Mesendoderm (in vitro differentiated cells): ENCODE data around the gene AKNA.

Experiments
- DNase-seq: peaks from one replicate; pipeline ENCODE4 v3.0.0; 2013
- H2AK5ac ChIP-seq: 2 replicates; pipeline ENCODE4 v1.6.1; 2013; ENCODE audit warnings: low read length, inconsistent platforms
- H2BK120ac ChIP-seq: 2 replicates; pipeline ENCODE4 v1.6.1; 2013; ENCODE audit warnings: low read depth, mild to moderate bottlenecking, low read length, moderate library complexity, mixed read lengths
- H2BK15ac ChIP-seq: replicated peaks from 2 replicates; pipeline ENCODE4 v1.6.1; 2013; ENCODE audit warnings: low read depth, mild to moderate bottlenecking, moderate library complexity
- H2BK5ac ChIP-seq: 2 replicates; pipeline ENCODE4 v1.6.1; 2013; ENCODE audit warnings: low read length, inconsistent platforms
- H3K18ac ChIP-seq: 2 replicates; pipeline ENCODE4 v1.6.1; 2013; ENCODE audit warnings: mild to moderate bottlenecking, low read length, mixed read lengths
- H3K23ac ChIP-seq: one replicate; pipeline ENCODE4 v1.6.1; 2013; ENCODE audit warnings: low read length
- H3K27ac ChIP-seq: 2 replicates; pipeline ENCODE4 v1.5.1; 2013; ENCODE audit warnings: low read depth, mild to moderate bottlenecking, inconsistent platforms, low read length, moderate library complexity
- H3K27me3 ChIP-seq: 2 replicates; pipeline ENCODE4 v1.6.1; 2013; ENCODE audit warnings: low read length, control low read depth, mild to moderate bottlenecking, inconsistent platforms; ENCODE audit not compliant: insufficient read depth, poor library complexity
- H3K36me3 ChIP-seq: 2 replicates; pipeline ENCODE4 v1.6.1; 2013; ENCODE audit warnings: low read length, inconsistent platforms; ENCODE audit not compliant: control insufficient read depth, insufficient read depth
- H3K4ac ChIP-seq: one replicate; pipeline ENCODE4 v1.6.1; 2013; ENCODE audit warnings: low read depth, mild to moderate bottlenecking, low read length, moderate library complexity
- H3K4me1 ChIP-seq: 2 replicates; pipeline ENCODE4 v1.6.1; 2013; ENCODE audit warnings: low read depth, low read length, inconsistent platforms; ENCODE audit not compliant: control insufficient read depth
- H3K4me2 ChIP-seq: 2 replicates; pipeline ENCODE4 v1.6.1; 2013; ENCODE audit warnings: low read length
- H3K4me3 ChIP-seq: 2 replicates; pipeline ENCODE4 v1.5.1; 2013; ENCODE audit warnings: mild to moderate bottlenecking, low read length
- H3K56ac ChIP-seq: one replicate; pipeline ENCODE4 v1.6.1; 2013; ENCODE audit warnings: low read length
- H3K79me1 ChIP-seq: 2 replicates; pipeline ENCODE4 v1.6.1; 2013; ENCODE audit warnings: low read length, inconsistent platforms
- H3K79me2 ChIP-seq: 2 replicates; pipeline ENCODE4 v1.6.1; 2013; ENCODE audit warnings: mild to moderate bottlenecking, low read length; ENCODE audit not compliant: control insufficient read depth, insufficient read depth
- H3K9ac ChIP-seq: 2 replicates; pipeline ENCODE4 v1.6.1; 2013; ENCODE audit warnings: low read length, inconsistent platforms
- H4K5ac ChIP-seq: one replicate; pipeline ENCODE4 v1.6.1; 2013; ENCODE audit warnings: low read length
- H4K8ac ChIP-seq: one replicate; pipeline ENCODE4 v1.6.1; 2013; ENCODE audit warnings: low read depth, mild to moderate bottlenecking, control low read depth, low read length, moderate library complexity
- WGBS: extraction: QIAGEN DNeasy Blood & Tissue Kit; methylation state at CpG from one replicate; pipeline ENCODE4 v1.1.7; 2013; ENCODE audit warnings: low lambda C conversion rate, missing lambda C conversion rate; ENCODE audit not compliant: insufficient coverage; ENCODE audit errors: extremely low coverage; 5-methylcytosine and 5-hydroxymethylcytosine counted together

Gene AKNA

GRCh38 chr9:114301798-114302565 lies 85.8 kb downstream of the AKNA start:
- no CpG with 5 or more reads among the region's 15 CpGs for WGBS
- no peaks in the 10 kb centered on the region for H3K79me2 ChIP-seq
- no peak overlapping the region for H4K5ac ChIP-seq
- H3K4me3 ChIP-seq = no peak overlapping the region
- no peak overlapping the region for H3K4ac ChIP-seq
- no peak overlapping the region for H3K9ac ChIP-seq
- H3K4me2 ChIP-seq = no peak overlapping the region
- H3K56ac ChIP-seq = no peak overlapping the region
- H2BK120ac ChIP-seq = no peak overlapping the region
- no peak overlapping the region for H2BK5ac ChIP-seq
- no peak overlapping the region for H4K8ac ChIP-seq
- H3K79me1 ChIP-seq = no peaks in the 10 kb centered on the region
- no peak overlapping the region for H2AK5ac ChIP-seq
- no peaks in the 10 kb centered on the region for H3K4me1 ChIP-seq
- no peaks in the 10 kb centered on the region for H3K36me3 ChIP-seq
- no peak overlapping the region for H3K18ac ChIP-seq
- H3K23ac ChIP-seq = no peak overlapping the region
- no peaks in the 10 kb centered on the region for H3K27me3 ChIP-seq
- DNase-seq = no peak
- no peak overlapping the region for H2BK15ac ChIP-seq
- no peak overlapping the region for H3K27ac ChIP-seq

- Histone ChIP-seq H3K4ac (no peak overlapping the region), H3K56ac (no peak overlapping the region), H2AK5ac (no peak overlapping the region), H3K23ac (no peak overlapping the region), H3K9ac (no peak overlapping the region), H3K27me3 (no peaks in the 10 kb centered on the region), H2BK15ac (no peak overlapping the region), H3K79me2 (no peaks in the 10 kb centered on the region), H3K4me3 (no peak overlapping the region), H3K36me3 (no peaks in the 10 kb centered on the region), H4K8ac (no peak overlapping the region), H3K79me1 (no peaks in the 10 kb centered on the region), H3K27ac (no peak overlapping the region), H4K5ac (no peak overlapping the region), H3K4me1 (no peaks in the 10 kb centered on the region), H2BK120ac (no peak overlapping the region), H3K18ac (no peak overlapping the region), H3K4me2 (no peak overlapping the region), H2BK5ac (no peak overlapping the region)
- no CpG with 5 or more reads among the region's 31 CpGs for WGBS
- no peak for DNase-seq
Observed at GRCh38 chr9:114300846-114301797, 86.7 kb downstream of the AKNA start.

- no peak overlapping the region for H3K18ac ChIP-seq
- no peaks in the 10 kb centered on the region for H3K36me3 ChIP-seq
- no peak overlapping the region for H2BK15ac ChIP-seq
- H3K4ac ChIP-seq = no peak overlapping the region
- H2AK5ac ChIP-seq = no peak overlapping the region
- H3K9ac ChIP-seq = no peak overlapping the region
- H4K8ac ChIP-seq = no peak overlapping the region
- H2BK120ac ChIP-seq = no peak overlapping the region
- no peak overlapping the region for H3K4me3 ChIP-seq
- WGBS = no CpG with 5 or more reads among the region's 4 CpGs
- no peaks in the 10 kb centered on the region for H3K4me1 ChIP-seq
- H2BK5ac ChIP-seq = no peak overlapping the region
- no peaks in the 10 kb centered on the region for H3K79me2 ChIP-seq
- H3K23ac ChIP-seq = no peak overlapping the region
- DNase-seq = no peak
- H3K27me3 ChIP-seq = no peaks in the 10 kb centered on the region
- no peak overlapping the region for H3K4me2 ChIP-seq
- H3K79me1 ChIP-seq = no peaks in the 10 kb centered on the region
- no peak overlapping the region for H4K5ac ChIP-seq
- H3K27ac ChIP-seq = no peak overlapping the region
- H3K56ac ChIP-seq = no peak overlapping the region
Observed at GRCh38 chr9:114300153-114300845, 87.5 kb downstream of the AKNA start.

GRCh38 chr9:114299286-114300152 lies 88.3 kb downstream of the AKNA start:
- H3K27ac ChIP-seq = no peak overlapping the region
- H4K8ac ChIP-seq = no peak overlapping the region
- no peak overlapping the region for H3K56ac ChIP-seq
- H3K23ac ChIP-seq = no peak overlapping the region
- no peak overlapping the region for H2BK5ac ChIP-seq
- no peak overlapping the region for H3K4ac ChIP-seq
- H3K4me1 ChIP-seq = no peaks in the 10 kb centered on the region
- no peak overlapping the region for H3K9ac ChIP-seq
- no peak overlapping the region for H3K4me3 ChIP-seq
- H2BK15ac ChIP-seq = no peak overlapping the region
- H3K79me1 ChIP-seq = no peaks in the 10 kb centered on the region
- no peak overlapping the region for H3K18ac ChIP-seq
- no peaks in the 10 kb centered on the region for H3K79me2 ChIP-seq
- H2BK120ac ChIP-seq = no peak overlapping the region
- no peak overlapping the region for H2AK5ac ChIP-seq
- H3K36me3 ChIP-seq = no peaks in the 10 kb centered on the region
- H3K4me2 ChIP-seq = no peak overlapping the region
- no peak for DNase-seq
- no peaks in the 10 kb centered on the region for H3K27me3 ChIP-seq
- H4K5ac ChIP-seq = no peak overlapping the region
- WGBS = no CpG with 5 or more reads among the region's 15 CpGs

GRCh38 chr9:114296338-114296737 lies 91.4 kb downstream of the AKNA start:
- no CpG with 5 or more reads among the region's 1 CpG for WGBS
- Histone ChIP-seq H3K9ac (no peak overlapping the region), H3K27ac (no peak overlapping the region)

More at GRCh38 chr9:114296338-114296737, 91.4 kb downstream of the AKNA start:
- no peak overlapping the region for H4K8ac ChIP-seq
- H2AK5ac ChIP-seq = no peak overlapping the region
- no peak overlapping the region for H2BK120ac ChIP-seq
- no peaks in the 10 kb centered on the region for H3K4me1 ChIP-seq
- no peak overlapping the region for H3K56ac ChIP-seq
- no peak overlapping the region for H2BK5ac ChIP-seq
- no peaks in the 10 kb centered on the region for H3K79me2 ChIP-seq
- no peaks in the 10 kb centered on the region for H3K79me1 ChIP-seq
- no peaks in the 10 kb centered on the region for H3K36me3 ChIP-seq
- no peak overlapping the region for H3K4me2 ChIP-seq
- no peak overlapping the region for H3K4me3 ChIP-seq
- H3K18ac ChIP-seq = no peak overlapping the region
- H3K27me3 ChIP-seq = no peaks in the 10 kb centered on the region
- DNase-seq = no peak
- H3K23ac ChIP-seq = no peak overlapping the region
- H3K4ac ChIP-seq = no peak overlapping the region
- no peak overlapping the region for H4K5ac ChIP-seq
- H2BK15ac ChIP-seq = no peak overlapping the region
